A549 (cell line): ENCODE results near the gene CRMP1. TPM values are rescaled to one million over a fixed set of nuclear protein-coding genes. Genes with fewer than 3 reads are reported as not detected.
"Not testable (repeated sequence)": the region's sequence is repeated elsewhere in the genome, so short reads cannot be mapped to it uniquely, and the experiment has no call there.

ENCODE experiments used
- ATAC-seq, 2 experiments: fragments of 200-7000 bp in 1 of 2; fragments of >200 bp in 1 of 2; cut with Nextera tagmentation in 1 of 2; cut with Tn5 transposase in 1 of 2; 3 replicates each; pipeline versions ENCODE4 v1.8.0 to v1.9.1; 2018 to 2020; ENCODE audit warnings: mild to moderate bottlenecking in 1 of 2, moderate library complexity in 1 of 2
- CTCF ChIA-PET: fragments of 300-600 bp; sonication (Branson Sonifier 250); formaldehyde crosslinking; extraction: SDS; loops from one replicate; lab custom pipeline; 2021; ENCODE audit warnings: antibody characterized with exemption, inconsistent platforms; lab: Yijun Ruan, JAX
- POLR2A ChIA-PET: fragments of 350-600 bp; formaldehyde crosslinking; extraction: SDS; loops from one replicate; lab custom pipeline; 2021; ENCODE audit warnings: antibody characterized with exemption, inconsistent platforms; lab: Yijun Ruan, JAX
- DNase-seq, 2 experiments: peaks; one replicate each; pipeline versions ENCODE4 v3.0.0 to v3.0.0-alpha.2; 2011 to 2016; ENCODE audit warnings: low read depth in 1 of 2, low spot score in 1 of 2
- FAIRE-seq: peaks from 2 replicates; lab custom pipeline; 2011; peaks lifted over from hg19 to GRCh38; lab: Jason Lieb, UNC
- H3K27ac ChIP-seq, 2 experiments: fragments of >200 bp; sonication (Bioruptor Twin); formaldehyde crosslinking; 3 replicates each; pipeline ENCODE4 v1.5.1; 2016 to 2017
- H3K4me1 ChIP-seq: fragments of >200 bp; sonication (Bioruptor Twin); formaldehyde crosslinking; 3 replicates; pipeline ENCODE4 v1.6.1; 2016
- H3K4me2 ChIP-seq: fragments of >200 bp; sonication (Bioruptor Twin); formaldehyde crosslinking; 3 replicates; pipeline ENCODE4 v1.6.1; 2016
- H3K4me3 ChIP-seq: fragments of >200 bp; sonication (Bioruptor Twin); formaldehyde crosslinking; 3 replicates; pipeline ENCODE4 v1.5.1; 2016
- H3K9me3 ChIP-seq: fragments of >200 bp; sonication (Bioruptor Twin); formaldehyde crosslinking; 3 replicates; pipeline ENCODE4 v1.6.1; 2016
- ATOH8 ChIP-seq: fragments of 250-450 bp; sonication (Bioruptor Pico); IDR thresholded peaks from 2 replicates; pipeline ENCODE4 v1.5.0; 2020; ENCODE audit warnings: low read depth, mild to moderate bottlenecking, moderate library complexity
- CBX2 ChIP-seq: fragments of 200-600 bp; sonication (generic); IDR thresholded peaks from 2 replicates; pipeline ENCODE4 v1.6.1; 2016; ENCODE audit warnings: low read depth, mild to moderate bottlenecking, borderline replicate concordance
- CBX8 ChIP-seq: fragments of 200-600 bp; sonication (generic); IDR thresholded peaks from 2 replicates; pipeline ENCODE4 v1.6.1; 2016
- CEBPB ChIP-seq, 2 experiments: fragments of >200 bp in 1 of 2; sonication (Bioruptor Twin) in 1 of 2; formaldehyde crosslinking in 1 of 2; IDR thresholded peaks; 2 replicates each; pipeline ENCODE4 v1.6.1; 2012 to 2016
- E2F6 ChIP-seq: IDR thresholded peaks from 2 replicates; pipeline ENCODE4 v1.6.1; 2012; ENCODE audit warnings: low read depth, borderline replicate concordance
- ELK1 ChIP-seq: fragments of 150-350 bp; IDR thresholded peaks from 2 replicates; pipeline ENCODE4 v1.6.1; 2014; ENCODE audit warnings: low read depth, mild to moderate bottlenecking, low read length
- ESRRA ChIP-seq: fragments of 150-350 bp; IDR thresholded peaks from 2 replicates; pipeline ENCODE4 v1.6.1; 2014; ENCODE audit warnings: mild to moderate bottlenecking, low read length, borderline replicate concordance
- FOXS1 ChIP-seq: fragments of 250-450 bp; sonication (Bioruptor Pico); IDR thresholded peaks from 2 replicates; pipeline ENCODE4 v1.5.0; 2020; ENCODE audit warnings: mild to moderate bottlenecking, moderate library complexity
- HES2 ChIP-seq: fragments of >200 bp; sonication (Bioruptor Twin); formaldehyde crosslinking; IDR thresholded peaks from 2 replicates; pipeline ENCODE4 v1.6.1; 2016
- HOXB5 ChIP-seq: fragments of 250-450 bp; sonication (Bioruptor Pico); IDR thresholded peaks from 2 replicates; pipeline ENCODE4 v1.5.0; 2020; ENCODE audit warnings: mild to moderate bottlenecking, moderate library complexity
- JUN ChIP-seq, 2 experiments: fragments of >200 bp; sonication (Bioruptor Twin); formaldehyde crosslinking; IDR thresholded peaks; 2 replicates in 1 of 2; 3 replicates in 1 of 2; pipeline ENCODE4 v1.6.1; 2016 to 2017
- NFE2L2 ChIP-seq: fragments of 150-350 bp; conservative IDR thresholded peaks from 2 replicates; pipeline ENCODE4 v1.6.1; 2014; ENCODE audit warnings: low read length
- RAD21 ChIP-seq, 2 experiments: fragments of >200 bp in 1 of 2; sonication (Bioruptor Twin) in 1 of 2; formaldehyde crosslinking in 1 of 2; IDR thresholded peaks in 1 of 2; conservative IDR thresholded peaks in 1 of 2; 2 replicates in 1 of 2; 3 replicates in 1 of 2; pipeline ENCODE4 v1.6.1; 2012 to 2018; ENCODE audit warnings: inconsistent platforms in 1 of 2
- SMC3 ChIP-seq: fragments of >200 bp; sonication (Bioruptor Twin); formaldehyde crosslinking; IDR thresholded peaks from 3 replicates; pipeline ENCODE4 v1.6.1; 2018; ENCODE audit warnings: inconsistent platforms
- USF2 ChIP-seq: fragments of 450-650 bp; IDR thresholded peaks from 2 replicates; pipeline ENCODE4 v1.6.1; 2014; ENCODE audit warnings: antibody characterized with exemption
- ZSCAN20 ChIP-seq: fragments of 250-450 bp; sonication (Bioruptor Pico); IDR thresholded peaks from 2 replicates; pipeline ENCODE4 v1.8.0; 2022; ENCODE audit warnings: mild to moderate bottlenecking, moderate library complexity
- WGBS: methylation state at CpG from one replicate; pipeline ENCODE4 v1.1.6; 2017; ENCODE audit errors: missing lambda C conversion rate; 5-methylcytosine and 5-hydroxymethylcytosine counted together
- polyA plus RNA-seq, 4 experiments: library from polyadenylated mRNA; depleted of rRNA in 3 of 4; stranded (reverse); fragments of >200 nt; fragmentation: RNase III in 1 of 4; extraction: RNeasy Plus Mini Kit Qiagen cat#74134 plus additional on column Dnase treatment in 1 of 4; gene quantifications; 2 replicates in 3 of 4; 3 replicates in 1 of 4; pipeline ENCODE4 v1.2.3, GENCODE V29; 2011 to 2017

The CRMP1 gene
- polyA plus RNA-seq, 2 of the 4 experiments (the other 2 are of a cell fraction): 0.74 to 0.80 TPM

GRCh38 chr4:5858020-5858769 lies 34.7 kb downstream of the CRMP1 start:
- no peak for FAIRE-seq
- Histone ChIP-seq H3K4me2 (no peak overlapping the region), H3K4me1 (peaks cover 2% of the 10 kb centered on the region), H3K27ac (no peak overlapping the region), H3K9me3 (no peaks in the 10 kb centered on the region), H3K4me3 (no peak overlapping the region)
- ChIA-PET POLR2A (no interaction called here), CTCF (interaction anchor here (0.6 kb wide), 1 partner anchor 399 kb away, joined by 3 read pairs; no protein-coding TSS in a partner anchor)
- WGBS: 23% methylated on average over 16 of the region's 16 CpGs
- DNase-seq: no peak
- no peak for ATAC-seq
- TF ChIP-seq CEBPB (IDR thresholded peaks at IDR 0.05) (peak in 1 of 2 experiments; percentile 37; a peak in 1 of 4 replicates), E2F6 (no peak)

- no peak for FAIRE-seq
- 7% methylated on average over 2 of the region's 2 CpGs for WGBS
- POLR2A ChIA-PET: no interaction called here
- CTCF ChIA-PET: no interaction called here
- ATAC-seq: no peak
- no peak overlapping the region for H3K4me3 ChIP-seq
- DNase-seq: no peak
- TF ChIP-seq ESRRA: no peak
- no peak for TF ChIP-seq HOXB5
- no peak for TF ChIP-seq RAD21 (conservative IDR thresholded peaks at IDR 0.05 in 1 of 2, IDR thresholded peaks at IDR 0.05 in 1 of 2)
- no peak for TF ChIP-seq ELK1
- TF ChIP-seq HES2: no peak
- TF ChIP-seq CEBPB (IDR thresholded peaks at IDR 0.05): no peak
- TF ChIP-seq CBX2: no peak
- no peak for TF ChIP-seq JUN (IDR thresholded peaks at IDR 0.05)
- TF ChIP-seq ATOH8 (CRISPR knock-in tag): no peak
- TF ChIP-seq USF2: no peak
- TF ChIP-seq ZSCAN20 (CRISPR knock-in tag): no peak
- TF ChIP-seq NFE2L2: no peak
- TF ChIP-seq CBX8: no peak
- no peak for TF ChIP-seq SMC3
- no peak for TF ChIP-seq FOXS1 (CRISPR knock-in tag)
- H3K27ac ChIP-seq: no peak overlapping the region
- no peaks in the 10 kb centered on the region for H3K4me1 ChIP-seq
- no peak overlapping the region for H3K4me2 ChIP-seq
- H3K9me3 ChIP-seq: no peaks in the 10 kb centered on the region
These were observed 35.7 kb downstream of the CRMP1 start for GRCh38 chr4:5857199-5857598.

- H3K4me2 ChIP-seq, POLR2A ChIA-PET, H3K27ac ChIP-seq, H3K4me1 ChIP-seq, H3K4me3 ChIP-seq, H3K9me3 ChIP-seq, FAIRE-seq, DNase-seq, ATAC-seq: not testable (repeated sequence)
- CTCF ChIA-PET: interaction anchor here (0.7 kb wide), 1 partner anchor 617 kb away, joined by 3 read pairs; no protein-coding TSS in a partner anchor
- 78% methylated on average over 3 of the region's 3 CpGs for WGBS
These were observed 36.5 kb downstream of the CRMP1 start for GRCh38 chr4:5856362-5856761.
